Peyer's patch (tissue), 4 donors: ENCODE results near the gene UHRF1. TPM values are rescaled to one million over a fixed set of nuclear protein-coding genes. Genes with fewer than 3 reads are reported as not detected.

Experiments used
- DNase-seq, 3 donors: peaks; one replicate each; pipeline ENCODE4 v3.0.0-alpha.2; 2017 to 2019
- H3K27ac ChIP-seq, 4 donors: fragments of 200-600 bp; sonication (generic); one replicate each; pipeline ENCODE4 v1.5.1; 2016 to 2019
- H3K27me3 ChIP-seq, 2 donors: fragments of 200-600 bp; sonication (generic); one replicate each; pipeline ENCODE4 v1.5.1; 2019
- H3K36me3 ChIP-seq, 3 donors: fragments of 200-600 bp; sonication (generic); one replicate each; pipeline ENCODE4 v1.5.1; 2016 to 2019
- H3K4me1 ChIP-seq, 4 donors: fragments of 200-600 bp; sonication (generic); one replicate each; pipeline ENCODE4 v1.5.1; 2016 to 2019
- H3K4me3 ChIP-seq, 4 donors: fragments of 200-600 bp; sonication (generic); 1 replicate in 3 of 4; 2 replicates in 1 of 4; pipeline ENCODE4 v1.5.1; 2016 to 2019; ENCODE audit warnings: mild to moderate bottlenecking in 1 of 4
- H3K9me3 ChIP-seq, 4 donors: fragments of 200-600 bp; sonication (generic); one replicate each; pipeline ENCODE4 v1.5.1; 2016 to 2019; ENCODE audit warnings: mild to moderate bottlenecking in 1 of 4
- CTCF ChIP-seq, 6 experiments: fragments of 450-650 bp in 4 of 6; fragments of 200-600 bp in 2 of 6; sonication (generic) in 1 of 6; IDR thresholded peaks; one replicate each; pipeline ENCODE4 v1.5.1; 2017 to 2019; ENCODE audit warnings: antibody characterized with exemption in 6 of 6, mild to moderate bottlenecking in 3 of 6, moderate library complexity in 1 of 6
- POLR2A ChIP-seq, 2 donors: fragments of 450-650 bp; IDR thresholded peaks; one replicate each; pipeline ENCODE4 v1.5.1; 2017; ENCODE audit warnings: antibody characterized with exemption in 2 of 2, mild to moderate bottlenecking in 2 of 2, moderate library complexity in 2 of 2
- total RNA-seq, 4 donors: library from RNA; depleted of rRNA; stranded (reverse); fragments of >200 nt; gene quantifications; one replicate each; pipeline ENCODE4 v1.1.0, GENCODE V29; 2016

The UHRF1 gene
- total RNA-seq, 4 donors from 2014 or later = 6.7 to 35.5 (median 8.0) TPM

- no peaks in the 10 kb centered on the region for H3K36me3 ChIP-seq
- H3K4me3 ChIP-seq = peak overlapping the region in 2 of 4 donors; percentile 59 to 76
- no peaks in the 10 kb centered on the region for H3K9me3 ChIP-seq
- DNase-seq = no peak
- peaks cover 0 to 26% (median 0%) of the 10 kb centered on the region in 4 donors for H3K4me1 ChIP-seq
- peak overlapping the region in 3 of 4 donors; percentile 77 to 93 (median 87) for H3K27ac ChIP-seq
- no peaks in the 10 kb centered on the region for H3K27me3 ChIP-seq
- TF ChIP-seq CTCF (IDR thresholded peaks at IDR 0.05) (no peak), POLR2A (IDR thresholded peaks at IDR 0.05) (no peak)
These were observed 40.9 kb upstream of the UHRF1 start for GRCh38 chr19:4868286-4868834.

GRCh38 chr19:4870025-4870700 lies 39.1 kb upstream of the UHRF1 start:
- H3K27me3 ChIP-seq = no peaks in the 10 kb centered on the region
- TF ChIP-seq POLR2A (IDR thresholded peaks at IDR 0.05) (no peak), CTCF (IDR thresholded peaks at IDR 0.05) (no peak)
- H3K36me3 ChIP-seq = no peaks in the 10 kb centered on the region
- DNase-seq = peak in 2 of 3 donors; percentile 55 to 81
- H3K9me3 ChIP-seq = no peaks in the 10 kb centered on the region
- peaks cover 0 to 26% (median 0%) of the 10 kb centered on the region in 4 donors for H3K4me1 ChIP-seq
- H3K27ac ChIP-seq = peak overlapping the region in 2 of 4 donors; percentile 22
- H3K4me3 ChIP-seq = no peak overlapping the region

GRCh38 chr19:4871711-4872110 lies 37.6 kb upstream of the UHRF1 start:
- DNase-seq = no peak
- Histone ChIP-seq H3K4me1 (peaks cover 0 to 16% (median 0%) of the 10 kb centered on the region in 4 donors), H3K27me3 (no peaks in the 10 kb centered on the region), H3K9me3 (no peaks in the 10 kb centered on the region), H3K36me3 (no peaks in the 10 kb centered on the region), H3K4me3 (no peak overlapping the region), H3K27ac (no peak overlapping the region)
- no peak for TF ChIP-seq CTCF (IDR thresholded peaks at IDR 0.05)
- no peak for TF ChIP-seq POLR2A (IDR thresholded peaks at IDR 0.05)

GRCh38 chr19:4873930-4874329 lies 35.4 kb upstream of the UHRF1 start:
- Histone ChIP-seq H3K27ac (no peak overlapping the region), H3K4me3 (no peak overlapping the region), H3K27me3 (no peaks in the 10 kb centered on the region), H3K4me1 (peaks cover 0 to 9% (median 0%) of the 10 kb centered on the region in 4 donors), H3K36me3 (no peaks in the 10 kb centered on the region), H3K9me3 (no peaks in the 10 kb centered on the region)
- TF ChIP-seq CTCF (IDR thresholded peaks at IDR 0.05) = no peak
- no peak for TF ChIP-seq POLR2A (IDR thresholded peaks at IDR 0.05)
- no peak for DNase-seq

GRCh38 chr19:4877753-4878490 lies 31.4 kb upstream of the UHRF1 start:
- Histone ChIP-seq H3K4me1 (no peaks in the 10 kb centered on the region), H3K4me3 (no peak overlapping the region), H3K36me3 (no peaks in the 10 kb centered on the region), H3K27ac (no peak overlapping the region), H3K27me3 (no peaks in the 10 kb centered on the region), H3K9me3 (no peaks in the 10 kb centered on the region)
- DNase-seq = no peak
- TF ChIP-seq POLR2A (IDR thresholded peaks at IDR 0.05) = no peak
- no peak for TF ChIP-seq CTCF (IDR thresholded peaks at IDR 0.05)
